Measurements from ENCODE around the gene NIPA2. TPM values are rescaled to one million over a fixed set of nuclear protein-coding genes. Genes with fewer than 3 reads are reported as not detected.
A peak's percentile ranks its signal among the peaks of the same experiment; 100 is the strongest.

NIPA2 gene
- total and polyA plus RNA-seq, 2 of the 13 experiments (the other 11 are each of a cell fraction or from before 2014, with no cell fraction given), result 29.0 to 56.2 TPM

- TF ChIP-seq, protein P1, sequence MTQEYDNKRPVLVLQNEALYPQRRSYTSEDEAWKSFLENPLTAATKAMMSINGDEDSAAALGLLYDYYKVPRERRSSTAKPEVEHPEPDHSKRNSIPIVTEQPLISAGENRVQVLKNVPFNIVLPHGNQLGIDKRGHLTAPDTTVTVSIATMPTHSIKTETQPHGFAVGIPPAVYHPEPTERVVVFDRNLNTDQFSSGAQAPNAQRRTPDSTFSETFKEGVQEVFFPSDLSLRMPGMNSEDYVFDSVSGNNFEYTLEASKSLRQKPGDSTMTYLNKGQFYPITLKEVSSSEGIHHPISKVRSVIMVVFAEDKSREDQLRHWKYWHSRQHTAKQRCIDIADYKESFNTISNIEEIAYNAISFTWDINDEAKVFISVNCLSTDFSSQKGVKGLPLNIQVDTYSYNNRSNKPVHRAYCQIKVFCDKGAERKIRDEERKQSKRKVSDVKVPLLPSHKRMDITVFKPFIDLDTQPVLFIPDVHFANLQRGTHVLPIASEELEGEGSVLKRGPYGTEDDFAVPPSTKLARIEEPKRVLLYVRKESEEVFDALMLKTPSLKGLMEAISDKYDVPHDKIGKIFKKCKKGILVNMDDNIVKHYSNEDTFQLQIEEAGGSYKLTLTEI (CRISPR knock-in tag; conservative IDR thresholded peaks at IDR 0.05), result no peak
- TF ChIP-seq HNRNPLL (IDR thresholded peaks at IDR 0.05; ENCODE audit: low read depth, low read length, poor library complexity, severe bottlenecking) (peak; percentile 67), BHLHE40 (IDR thresholded peaks at IDR 0.05; ENCODE audit: low read length) (peak; percentile 35; the same call in 1 of the 2 replicates), PHF21A (CRISPR knock-in tag; IDR thresholded peaks at IDR 0.05) (peak; percentile 55; the same call in 1 of the 2 replicates), ZMYM3 (CRISPR knock-in tag; IDR thresholded peaks at IDR 0.05) (0 out of 2 replicates have a peak, but pooled peaks have one; percentile 7), HDAC2 (CRISPR knock-in tag; IDR thresholded peaks at IDR 0.05) (0 out of 2 replicates have a peak, but pooled peaks have one; percentile 31), ZNF253 (CRISPR knock-in tag; IDR thresholded peaks at IDR 0.05; ENCODE audit: borderline replicate concordance) (no peak), SSRP1 (CRISPR knock-in tag; IDR thresholded peaks at IDR 0.05) (no peak), GFI1 (CRISPR knock-in tag; IDR thresholded peaks at IDR 0.05; ENCODE audit: borderline replicate concordance) (0 out of 2 replicates have a peak, but pooled peaks have one; percentile 23), MAZ (IDR thresholded peaks at IDR 0.05; ENCODE audit: borderline replicate concordance, low read depth, low read length) (peak; percentile 87), MAZ (CRISPR knock-in tag; IDR thresholded peaks at IDR 0.05; ENCODE audit: low read depth) (peak; percentile 71; the same call in 1 of the 2 replicates), PATZ1 (CRISPR knock-in tag; IDR thresholded peaks at IDR 0.05) (peak; percentile 80)
- TF ChIP-seq, protein P2, sequence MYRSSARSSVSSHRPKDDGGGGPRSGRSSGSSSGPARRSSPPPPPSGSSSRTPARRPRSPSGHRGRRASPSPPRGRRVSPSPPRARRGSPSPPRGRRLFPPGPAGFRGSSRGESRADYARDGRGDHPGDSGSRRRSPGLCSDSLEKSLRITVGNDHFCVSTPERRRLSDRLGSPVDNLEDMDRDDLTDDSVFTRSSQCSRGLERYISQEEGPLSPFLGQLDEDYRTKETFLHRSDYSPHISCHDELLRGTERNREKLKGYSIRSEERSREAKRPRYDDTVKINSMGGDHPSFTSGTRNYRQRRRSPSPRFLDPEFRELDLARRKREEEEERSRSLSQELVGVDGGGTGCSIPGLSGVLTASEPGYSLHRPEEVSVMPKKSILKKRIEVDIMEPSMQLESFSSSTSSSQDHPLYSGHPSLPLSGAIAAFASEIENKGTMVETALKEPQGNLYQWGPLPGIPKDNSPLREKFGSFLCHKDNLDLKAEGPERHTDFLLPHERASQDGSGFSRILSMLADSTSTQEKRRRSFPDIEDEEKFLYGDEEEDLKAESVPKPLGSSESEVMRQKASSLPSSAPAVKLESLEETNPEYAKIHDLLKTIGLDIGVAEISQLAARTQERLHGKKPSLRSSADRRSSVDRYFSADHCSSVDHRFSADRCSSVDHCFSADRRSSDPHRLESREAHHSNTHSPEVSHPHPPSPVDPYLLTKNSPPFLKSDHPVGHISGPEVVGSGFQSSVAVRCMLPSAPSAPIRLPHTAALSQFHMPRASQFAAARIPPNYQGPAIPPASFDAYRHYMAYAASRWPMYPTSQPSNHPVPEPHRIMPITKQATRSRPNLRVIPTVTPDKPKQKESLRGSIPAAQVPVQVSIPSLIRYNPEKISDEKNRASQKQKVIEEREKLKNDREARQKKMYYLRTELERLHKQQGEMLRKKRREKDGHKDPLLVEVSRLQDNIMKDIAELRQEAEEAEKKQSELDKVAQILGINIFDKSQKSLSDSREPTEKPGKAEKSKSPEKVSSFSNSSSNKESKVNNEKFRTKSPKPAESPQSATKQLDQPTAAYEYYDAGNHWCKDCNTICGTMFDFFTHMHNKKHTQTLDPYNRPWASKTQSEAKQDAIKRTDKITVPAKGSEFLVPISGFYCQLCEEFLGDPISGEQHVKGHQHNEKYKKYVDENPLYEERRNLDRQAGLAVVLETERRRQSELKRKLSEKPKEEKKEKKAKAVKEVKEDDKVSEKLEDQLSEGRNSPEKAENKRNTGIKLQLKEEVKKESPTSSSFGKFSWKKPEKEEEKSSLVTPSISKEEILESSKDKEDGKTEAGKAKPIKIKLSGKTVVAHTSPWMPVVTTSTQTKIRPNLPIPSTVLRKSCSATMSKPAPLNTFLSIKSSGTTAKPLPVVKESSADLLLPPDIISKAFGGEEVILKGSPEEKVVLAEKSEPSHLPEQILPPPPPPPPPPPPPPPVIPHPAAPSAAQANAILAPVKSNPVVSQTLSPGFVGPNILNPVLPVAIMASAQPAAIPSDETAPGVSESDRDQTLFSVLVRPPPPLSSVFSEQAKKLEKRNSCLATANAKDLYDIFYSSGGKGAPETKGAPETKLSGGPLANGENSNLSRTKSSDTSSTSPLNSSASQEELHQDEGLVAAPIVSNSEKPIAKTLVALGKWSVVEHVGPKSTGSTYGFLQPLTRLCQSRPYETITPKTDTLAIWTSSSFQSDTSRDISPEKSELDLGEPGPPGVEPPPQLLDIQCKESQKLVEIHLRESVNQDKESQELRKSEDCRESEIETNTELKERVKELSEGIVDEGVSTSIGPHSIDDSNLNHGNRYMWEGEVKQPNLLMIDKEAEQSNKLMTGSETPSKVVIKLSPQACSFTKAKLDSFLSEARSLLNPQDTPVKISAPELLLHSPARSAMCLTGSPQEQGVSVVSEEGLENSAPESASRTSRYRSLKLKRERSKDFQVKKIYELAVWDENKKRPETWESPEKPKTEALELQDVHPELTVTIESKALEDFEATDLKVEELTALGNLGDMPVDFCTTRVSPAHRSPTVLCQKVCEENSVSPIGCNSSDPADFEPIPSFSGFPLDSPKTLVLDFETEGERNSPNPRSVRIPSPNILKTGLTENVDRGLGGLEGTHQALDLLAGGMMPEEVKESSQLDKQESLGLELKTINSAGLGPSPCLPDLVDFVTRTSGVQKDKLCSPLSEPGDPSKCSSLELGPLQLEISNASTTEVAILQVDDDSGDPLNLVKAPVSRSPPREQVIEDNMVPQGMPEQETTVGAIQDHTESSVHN (CRISPR knock-in tag; IDR thresholded peaks at IDR 0.05), result no peak
- TF ChIP-seq, protein P3, sequence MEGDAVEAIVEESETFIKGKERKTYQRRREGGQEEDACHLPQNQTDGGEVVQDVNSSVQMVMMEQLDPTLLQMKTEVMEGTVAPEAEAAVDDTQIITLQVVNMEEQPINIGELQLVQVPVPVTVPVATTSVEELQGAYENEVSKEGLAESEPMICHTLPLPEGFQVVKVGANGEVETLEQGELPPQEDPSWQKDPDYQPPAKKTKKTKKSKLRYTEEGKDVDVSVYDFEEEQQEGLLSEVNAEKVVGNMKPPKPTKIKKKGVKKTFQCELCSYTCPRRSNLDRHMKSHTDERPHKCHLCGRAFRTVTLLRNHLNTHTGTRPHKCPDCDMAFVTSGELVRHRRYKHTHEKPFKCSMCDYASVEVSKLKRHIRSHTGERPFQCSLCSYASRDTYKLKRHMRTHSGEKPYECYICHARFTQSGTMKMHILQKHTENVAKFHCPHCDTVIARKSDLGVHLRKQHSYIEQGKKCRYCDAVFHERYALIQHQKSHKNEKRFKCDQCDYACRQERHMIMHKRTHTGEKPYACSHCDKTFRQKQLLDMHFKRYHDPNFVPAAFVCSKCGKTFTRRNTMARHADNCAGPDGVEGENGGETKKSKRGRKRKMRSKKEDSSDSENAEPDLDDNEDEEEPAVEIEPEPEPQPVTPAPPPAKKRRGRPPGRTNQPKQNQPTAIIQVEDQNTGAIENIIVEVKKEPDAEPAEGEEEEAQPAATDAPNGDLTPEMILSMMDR (CRISPR knock-in tag; IDR thresholded peaks at IDR 0.05), result peak; percentile 35
Measured at GRCh38 chr15:22838292-22839042, at the start of gene NIPA2 (continued).
